GM12874 (cell line): ENCODE measurements around the gene STK11IP.

Source experiments
- TF ChIP-seq, protein P1 (sequence below): IDR thresholded peaks from 2 replicates; pipeline ENCODE4 v1.5.1; 2011; ENCODE audit warnings: low read depth, mild to moderate bottlenecking, control low read depth, low read length, moderate library complexity; ENCODE audit not compliant: insufficient read depth

STK11IP gene

DNA sequence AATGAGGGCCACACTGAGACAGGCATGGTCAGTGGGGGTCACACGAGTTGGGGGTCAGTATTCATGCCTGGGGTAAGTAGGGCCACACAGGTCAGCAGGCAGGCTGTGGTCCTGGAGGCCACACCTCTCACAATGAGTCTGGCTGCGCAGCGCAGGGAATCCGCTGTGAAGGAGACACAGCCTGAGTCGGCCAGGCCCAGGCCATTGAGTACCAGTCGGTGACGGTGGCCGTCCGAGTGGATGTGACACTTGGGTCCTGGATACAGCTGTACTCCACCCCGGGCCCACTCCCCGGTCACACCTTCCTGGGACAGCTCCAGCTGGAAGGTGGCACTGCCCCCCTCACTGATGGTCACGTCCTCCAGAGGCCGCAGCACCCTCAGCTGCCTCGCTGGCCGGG is 43.3 kb upstream of the STK11IP start:
- TF ChIP-seq, protein P1, sequence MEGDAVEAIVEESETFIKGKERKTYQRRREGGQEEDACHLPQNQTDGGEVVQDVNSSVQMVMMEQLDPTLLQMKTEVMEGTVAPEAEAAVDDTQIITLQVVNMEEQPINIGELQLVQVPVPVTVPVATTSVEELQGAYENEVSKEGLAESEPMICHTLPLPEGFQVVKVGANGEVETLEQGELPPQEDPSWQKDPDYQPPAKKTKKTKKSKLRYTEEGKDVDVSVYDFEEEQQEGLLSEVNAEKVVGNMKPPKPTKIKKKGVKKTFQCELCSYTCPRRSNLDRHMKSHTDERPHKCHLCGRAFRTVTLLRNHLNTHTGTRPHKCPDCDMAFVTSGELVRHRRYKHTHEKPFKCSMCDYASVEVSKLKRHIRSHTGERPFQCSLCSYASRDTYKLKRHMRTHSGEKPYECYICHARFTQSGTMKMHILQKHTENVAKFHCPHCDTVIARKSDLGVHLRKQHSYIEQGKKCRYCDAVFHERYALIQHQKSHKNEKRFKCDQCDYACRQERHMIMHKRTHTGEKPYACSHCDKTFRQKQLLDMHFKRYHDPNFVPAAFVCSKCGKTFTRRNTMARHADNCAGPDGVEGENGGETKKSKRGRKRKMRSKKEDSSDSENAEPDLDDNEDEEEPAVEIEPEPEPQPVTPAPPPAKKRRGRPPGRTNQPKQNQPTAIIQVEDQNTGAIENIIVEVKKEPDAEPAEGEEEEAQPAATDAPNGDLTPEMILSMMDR, result no peak

DNA sequence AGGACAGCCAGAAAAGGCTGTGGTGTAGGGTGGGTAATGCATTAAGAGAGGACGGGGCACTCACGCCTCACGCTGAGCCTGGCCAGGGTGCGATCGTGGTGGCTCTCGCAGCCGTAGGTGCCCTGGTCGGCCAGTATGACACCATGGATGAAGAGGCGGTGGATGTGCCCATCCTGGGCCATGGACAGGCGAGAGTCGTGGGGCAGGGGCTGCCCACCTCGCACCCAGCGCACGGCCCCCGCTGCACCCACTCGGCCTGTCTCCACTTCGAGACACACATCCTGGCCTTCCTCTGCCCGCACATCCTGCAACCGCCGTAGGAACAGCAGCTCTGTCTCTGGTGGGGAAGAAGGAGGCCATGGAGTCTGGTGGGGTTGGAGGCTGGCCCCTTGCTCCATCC is 41.7 kb upstream of the STK11IP start:
- TF ChIP-seq, protein P1, result no peak

DNA sequence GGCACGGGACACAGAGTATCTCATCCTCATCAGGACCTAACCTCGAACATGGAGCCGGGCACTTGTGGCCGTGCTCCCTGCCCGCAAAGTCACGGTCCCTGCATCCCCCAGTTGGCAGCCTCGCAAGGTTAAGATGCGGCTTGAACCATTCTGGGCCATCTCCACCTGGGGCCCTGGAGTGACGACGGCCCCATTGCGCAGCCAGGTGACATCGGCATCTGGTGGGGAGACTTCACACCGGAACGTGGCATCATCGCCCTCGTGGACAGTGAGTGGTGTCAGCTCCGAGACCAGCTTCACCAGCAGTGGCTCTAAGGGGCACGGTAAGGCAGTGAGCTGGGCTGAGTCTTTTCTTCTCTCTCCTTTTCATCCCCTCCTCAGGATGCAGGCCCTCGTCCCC is 41.2 kb upstream of the STK11IP start:
- TF ChIP-seq, protein P1, result no peak

DNA sequence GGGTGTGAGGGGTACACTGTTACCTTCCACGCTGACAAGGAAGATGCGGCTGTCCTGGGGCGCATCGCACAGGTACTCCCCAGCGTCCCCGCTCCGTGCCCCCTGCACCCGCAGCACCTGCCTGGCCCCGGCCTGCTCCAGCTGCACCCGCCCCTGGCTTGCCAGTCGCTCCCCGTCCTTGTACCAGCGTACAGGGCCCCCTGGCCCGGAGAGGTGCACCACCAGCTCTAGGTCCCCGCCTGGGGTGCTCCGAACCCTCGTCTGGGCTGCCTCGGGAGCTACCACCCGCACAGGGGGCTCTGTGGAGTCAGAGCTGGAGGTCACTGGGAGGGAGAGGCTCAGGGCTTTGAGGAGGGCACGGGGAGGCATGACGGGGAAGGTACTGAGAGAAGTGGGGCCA is 40.3 kb upstream of the STK11IP start:
- TF ChIP-seq, protein P1, result no peak

DNA sequence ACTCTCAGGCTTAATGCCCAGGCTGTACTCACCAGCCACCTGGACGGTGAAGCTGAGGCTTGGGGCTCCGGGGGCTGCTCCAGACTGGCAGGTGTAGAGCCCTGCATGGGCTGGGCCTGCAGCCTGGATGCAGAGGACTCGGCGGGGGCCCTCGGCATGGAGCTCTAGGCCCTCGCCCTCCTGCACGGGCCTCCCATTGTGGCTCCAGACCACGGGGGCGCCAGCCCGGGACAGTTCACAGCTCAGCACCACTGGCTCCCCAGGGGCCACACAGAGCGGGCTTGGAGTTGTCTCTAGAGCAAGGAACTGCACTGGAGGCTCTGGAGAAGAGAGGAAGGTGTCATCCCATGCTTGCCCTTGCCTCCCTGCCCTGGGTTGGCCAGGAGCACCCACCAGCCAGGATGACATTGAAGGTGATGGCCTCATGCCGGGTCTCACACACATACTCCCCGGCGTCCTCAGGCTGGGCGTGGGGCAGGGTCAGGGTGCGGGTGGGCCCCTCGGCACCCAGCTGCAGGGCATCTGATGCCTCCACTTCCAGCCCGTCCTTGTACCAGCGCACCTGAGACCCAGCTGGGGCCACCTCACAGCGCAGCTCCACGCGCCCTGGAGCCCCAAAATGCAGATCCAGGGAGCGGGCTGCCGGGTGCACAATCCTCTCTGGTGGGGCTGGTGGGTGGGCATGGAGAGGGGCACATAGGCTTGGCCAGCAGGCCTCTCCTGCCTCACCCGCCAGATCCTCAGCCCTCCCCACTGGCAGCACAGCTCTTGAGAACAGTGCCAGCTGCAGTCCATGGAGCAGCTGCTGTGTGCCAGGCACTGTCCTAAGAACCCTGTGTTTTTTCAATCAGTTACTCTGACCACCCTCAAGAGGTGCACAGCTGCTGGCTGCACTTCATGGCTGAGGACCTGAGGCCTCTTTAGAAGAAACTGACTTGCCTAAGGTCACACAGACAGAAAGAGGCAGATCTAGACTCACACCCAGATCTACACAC is 39.6 kb upstream of the STK11IP start:
- TF ChIP-seq, protein P1, result no peak

DNA sequence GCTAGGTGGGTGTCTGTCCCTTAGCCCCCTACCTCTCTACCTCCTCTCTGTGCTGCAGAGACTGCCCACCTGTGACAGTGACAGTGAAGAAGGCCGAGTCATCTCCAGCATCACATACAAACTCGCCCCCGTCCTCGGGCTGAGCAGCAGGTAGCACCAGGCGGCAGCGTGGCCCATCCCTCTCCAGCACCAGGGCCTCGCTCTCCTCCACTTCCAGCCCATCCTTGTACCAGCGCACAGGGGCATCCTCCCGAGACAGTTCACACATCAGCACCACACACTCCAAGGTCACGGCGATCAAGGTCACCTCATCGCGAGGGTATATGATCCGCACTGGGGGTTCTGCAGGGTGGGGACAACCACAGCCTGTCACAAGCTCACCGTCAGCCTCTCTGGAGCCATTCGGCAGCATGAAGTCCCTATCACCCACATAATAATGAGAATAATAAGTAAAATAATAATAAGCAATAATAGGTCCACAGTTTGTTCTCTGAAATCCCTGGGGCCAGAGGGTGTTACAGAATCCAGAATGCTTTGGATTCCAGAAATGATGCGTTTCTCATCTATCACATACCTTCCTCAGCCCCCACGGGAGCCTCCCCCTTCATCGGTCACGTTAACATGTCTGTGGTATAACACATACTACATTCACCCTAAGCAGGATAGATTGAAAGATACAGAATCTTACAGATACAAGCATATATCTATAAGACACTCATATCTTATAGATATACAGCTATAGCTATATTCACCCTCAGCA is 38.3 kb upstream of the STK11IP start:
- TF ChIP-seq, protein P1, result no peak

DNA sequence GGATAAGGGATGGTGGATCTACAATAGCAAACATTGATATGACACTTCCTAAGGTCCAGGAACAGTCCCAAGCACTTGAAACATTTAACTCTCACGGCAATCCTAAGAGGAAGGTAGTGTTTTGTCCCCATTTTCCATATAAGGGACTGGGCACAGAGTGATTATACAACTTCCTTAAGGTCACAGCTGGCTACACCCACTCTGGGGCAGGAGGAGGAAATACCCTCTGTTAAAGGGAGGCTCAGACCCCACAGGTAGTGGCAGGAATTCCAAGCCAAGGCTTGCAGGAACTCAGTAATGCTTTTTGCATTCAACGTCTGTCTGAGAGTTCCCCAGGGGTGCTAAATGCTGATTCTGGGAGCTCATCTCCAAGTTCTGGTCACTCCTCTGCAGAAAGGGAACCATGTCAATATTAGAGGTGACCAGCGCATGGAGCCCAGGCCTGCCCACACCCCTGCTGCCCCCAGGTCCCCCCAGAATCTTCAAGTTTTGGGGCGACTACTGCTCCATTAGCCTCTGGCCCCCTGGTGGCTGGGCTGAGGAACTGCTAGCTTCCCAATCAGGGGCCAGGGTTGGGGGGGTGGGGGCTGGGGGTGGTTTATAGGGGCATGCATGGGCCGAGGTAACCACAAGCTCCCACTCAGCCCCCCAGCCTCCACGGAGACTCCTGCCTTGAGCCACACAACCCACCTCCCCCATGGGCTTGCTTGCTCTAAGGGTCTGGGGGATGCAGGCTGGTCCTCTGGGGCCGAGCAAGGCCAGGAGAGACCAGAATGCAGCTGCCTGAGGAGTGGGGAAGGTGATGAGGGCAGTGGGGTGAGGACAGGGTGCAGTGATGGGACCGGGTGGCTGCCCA is 37.4 kb upstream of the STK11IP start:
- TF ChIP-seq, protein P1, result peak; percentile 77
